ENCODE results near the gene SVOPL.
"Not testable (repeated sequence)": the region's sequence is repeated elsewhere in the genome, so short reads cannot be mapped to it uniquely, and the experiment has no call there.

Gene SVOPL

DNA sequence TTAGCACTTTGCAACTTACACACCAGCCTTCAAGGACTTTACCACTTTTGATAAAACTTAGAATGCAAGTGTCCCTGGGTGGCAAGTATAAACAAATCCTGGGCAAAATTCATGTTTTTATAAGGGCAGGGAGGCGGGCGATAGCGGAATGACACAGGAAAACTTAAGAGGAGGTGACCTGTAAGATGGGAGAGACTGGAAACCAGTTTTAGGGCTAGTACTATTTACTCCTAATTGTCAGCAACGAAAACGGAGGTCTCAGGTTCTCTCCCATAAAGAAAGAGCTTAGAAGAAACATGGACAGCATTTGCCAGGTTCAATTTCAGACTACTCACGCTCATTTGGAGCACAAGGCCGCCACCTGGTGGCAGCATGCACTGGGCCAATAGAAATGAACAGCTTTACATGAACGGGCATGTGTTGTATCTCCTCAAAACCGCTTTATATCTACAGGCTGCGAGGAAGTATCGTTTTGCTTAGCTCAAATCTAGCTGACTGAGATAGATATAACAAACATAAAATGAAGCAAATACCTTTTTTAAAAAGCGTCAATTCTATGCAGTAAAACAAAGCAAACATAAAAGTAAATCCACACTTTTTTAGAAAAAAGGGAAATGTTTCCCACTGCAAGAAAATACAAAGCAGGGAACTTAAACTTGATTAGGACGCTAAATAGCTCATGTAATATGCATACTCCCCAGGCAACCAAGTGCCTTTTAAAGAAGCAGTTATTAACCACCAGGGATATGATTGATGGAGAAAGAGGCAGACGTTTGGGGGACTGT is 37.6 kb upstream of the SVOPL start:
- Histone ChIP-seq H3K27me3 (ENCODE audit: insufficient read depth, low read length) (no peaks in the 10 kb centered on the region), H3K9ac (ENCODE audit: low read length) (no peak overlapping the region), H2BK120ac (ENCODE audit: insufficient read depth, low read length, poor library complexity) (peak overlapping the region; percentile 81), H3K36me3 (ENCODE audit: control insufficient read depth in 1 of 2, insufficient read depth in 2 of 2, low read length in 2 of 2) (no peaks in the 10 kb centered on the region), H3K23ac (ENCODE audit: low read length) (no peak overlapping the region), H2AFZ (ENCODE audit: insufficient read depth, low read length, poor library complexity) (peak overlapping the region; percentile 24), H3K4me2 (ENCODE audit: low read length) (no peak overlapping the region), H4K8ac (ENCODE audit: low read depth, low read length) (no peak overlapping the region), H3K4me3 (ENCODE audit: low read depth, low read length) (no peak overlapping the region), H3K27ac (ENCODE audit: low read depth, low read length) (peak overlapping the region; percentile 51), H2BK12ac (ENCODE audit: low read length) (peak overlapping the region; percentile 63), H3K4me1 (ENCODE audit: control insufficient read depth in 1 of 2, insufficient read depth in 2 of 2, low read length in 2 of 2) (peaks cover 3 to 4% of the 10 kb centered on the region in 2 experiments), H2AK5ac (ENCODE audit: low read length) (no peak overlapping the region), H3K14ac (ENCODE audit: low read length) (no peak overlapping the region), H3K9me3 (ENCODE audit: insufficient read depth, low read depth, low read length) (peaks cover 3% of the 10 kb centered on the region), H4K12ac (ENCODE audit: low read depth, low read length) (no peak overlapping the region), H4K91ac (ENCODE audit: low read depth, low read length) (peak overlapping the region; percentile 78), H3K18ac (ENCODE audit: low read length) (no peak overlapping the region), H3K79me2 (ENCODE audit: control insufficient read depth, insufficient read depth, low read length, poor library complexity) (no peaks in the 10 kb centered on the region), H3K4ac (ENCODE audit: low read depth, low read length) (no peak overlapping the region), H2BK5ac (ENCODE audit: low read depth, low read length, poor library complexity) (peak overlapping the region; percentile 22), H3K79me1 (ENCODE audit: low read length) (peaks cover 5% of the 10 kb centered on the region)
- no CpG with 5 or more reads among the region's 14 CpGs for whole genome bisulfite sequencing (ENCODE audit: extremely low coverage, insufficient coverage, insufficient read length)
- DNase-seq: peak; percentile 77 to 92

DNA sequence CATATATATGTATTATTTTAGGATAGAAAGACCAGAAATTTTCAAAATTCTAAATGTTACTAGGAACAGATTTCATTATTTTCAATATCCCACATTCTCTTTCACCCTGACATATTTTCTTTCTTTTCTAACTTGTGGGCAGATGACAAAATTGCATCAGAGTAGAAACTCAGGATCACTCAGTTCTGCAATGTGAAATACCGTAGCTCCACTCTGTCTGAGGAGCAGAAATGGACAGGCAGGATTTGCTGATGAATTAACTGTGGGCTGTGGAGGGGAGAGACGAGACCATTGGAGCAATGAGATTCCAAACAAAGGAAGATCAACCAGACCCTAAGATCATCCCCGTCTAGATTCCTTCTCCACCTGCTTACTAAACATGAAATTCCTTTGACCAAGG is 37.0 kb upstream of the SVOPL start:
- Histone ChIP-seq H2BK12ac (ENCODE audit: low read length) (peak overlapping the region; percentile 33), H2BK5ac (ENCODE audit: low read depth, low read length, poor library complexity) (peak overlapping the region; percentile 22), H4K12ac (ENCODE audit: low read depth, low read length) (no peak overlapping the region), H3K36me3 (ENCODE audit: control insufficient read depth in 1 of 2, insufficient read depth in 2 of 2, low read length in 2 of 2) (no peaks in the 10 kb centered on the region), H3K27ac (ENCODE audit: low read depth, low read length) (peak overlapping the region; percentile 51), H4K8ac (ENCODE audit: low read depth, low read length) (no peak overlapping the region), H2BK120ac (ENCODE audit: insufficient read depth, low read length, poor library complexity) (peak overlapping the region; percentile 10), H3K79me2 (ENCODE audit: control insufficient read depth, insufficient read depth, low read length, poor library complexity) (no peaks in the 10 kb centered on the region), H3K23ac (ENCODE audit: low read length) (no peak overlapping the region), H3K79me1 (ENCODE audit: low read length) (peaks cover 5% of the 10 kb centered on the region), H3K4me3 (ENCODE audit: low read depth, low read length) (no peak overlapping the region), H3K4ac (ENCODE audit: low read depth, low read length) (no peak overlapping the region), H3K9ac (ENCODE audit: low read length) (no peak overlapping the region), H3K9me3 (ENCODE audit: insufficient read depth, low read depth, low read length) (peaks cover 3% of the 10 kb centered on the region), H4K91ac (ENCODE audit: low read depth, low read length) (peak overlapping the region; percentile 25), H3K4me1 (ENCODE audit: control insufficient read depth in 1 of 2, insufficient read depth in 2 of 2, low read length in 2 of 2) (peaks cover 3 to 4% of the 10 kb centered on the region in 2 experiments), H3K4me2 (ENCODE audit: low read length) (no peak overlapping the region), H3K18ac (ENCODE audit: low read length) (no peak overlapping the region), H3K14ac (ENCODE audit: low read length) (no peak overlapping the region), H3K27me3 (ENCODE audit: insufficient read depth, low read length) (no peaks in the 10 kb centered on the region), H2AFZ (ENCODE audit: insufficient read depth, low read length, poor library complexity) (no peak overlapping the region), H2AK5ac (ENCODE audit: low read length) (no peak overlapping the region)
- WGBS (ENCODE audit: extremely low coverage, insufficient coverage, insufficient read length): no CpG with 5 or more reads among the region's 3 CpGs
- no peak for DNase-seq

DNA sequence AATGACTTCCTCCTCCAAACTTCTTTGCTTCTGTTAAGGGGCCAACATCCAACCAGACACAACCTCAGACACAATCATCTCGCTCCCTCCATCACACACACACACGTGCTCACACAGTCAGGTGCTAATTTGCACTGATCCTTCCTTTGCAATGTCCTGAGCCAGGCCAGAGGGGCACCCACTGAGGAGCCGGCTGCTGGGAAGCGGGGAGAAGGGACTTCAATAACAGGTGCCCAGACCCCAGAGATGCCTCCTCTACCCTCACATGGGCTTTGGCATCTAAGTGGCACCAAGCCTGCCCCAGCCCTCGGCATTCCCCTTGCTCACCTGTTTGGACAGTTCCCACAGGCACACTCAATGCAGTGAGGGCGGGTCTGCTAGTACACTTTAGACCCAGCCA is 34.2 kb upstream of the SVOPL start:
- Histone ChIP-seq H3K4me1 (ENCODE audit: control insufficient read depth in 1 of 2, insufficient read depth in 2 of 2, low read length in 2 of 2) (peaks cover 0 to 3% of the 10 kb centered on the region in 2 experiments), H3K14ac (ENCODE audit: low read length) (no peak overlapping the region), H2BK12ac (ENCODE audit: low read length) (peak overlapping the region; percentile 42), H4K8ac (ENCODE audit: low read depth, low read length) (no peak overlapping the region), H2AK5ac (ENCODE audit: low read length) (no peak overlapping the region), H3K79me2 (ENCODE audit: control insufficient read depth, insufficient read depth, low read length, poor library complexity) (no peaks in the 10 kb centered on the region), H2AFZ (ENCODE audit: insufficient read depth, low read length, poor library complexity) (no peak overlapping the region), H3K4ac (ENCODE audit: low read depth, low read length) (no peak overlapping the region), H2BK5ac (ENCODE audit: low read depth, low read length, poor library complexity) (no peak overlapping the region), H4K12ac (ENCODE audit: low read depth, low read length) (no peak overlapping the region), H3K79me1 (ENCODE audit: low read length) (peaks cover 5% of the 10 kb centered on the region), H3K36me3 (ENCODE audit: control insufficient read depth in 1 of 2, insufficient read depth in 2 of 2, low read length in 2 of 2) (no peaks in the 10 kb centered on the region), H4K91ac (ENCODE audit: low read depth, low read length) (no peak overlapping the region), H3K4me2 (ENCODE audit: low read length) (no peak overlapping the region), H3K9ac (ENCODE audit: low read length) (no peak overlapping the region), H3K4me3 (ENCODE audit: low read depth, low read length) (no peak overlapping the region), H3K27me3 (ENCODE audit: insufficient read depth, low read length) (no peaks in the 10 kb centered on the region), H2BK120ac (ENCODE audit: insufficient read depth, low read length, poor library complexity) (no peak overlapping the region), H3K23ac (ENCODE audit: low read length) (no peak overlapping the region), H3K9me3 (ENCODE audit: insufficient read depth, low read depth, low read length) (peaks cover 3% of the 10 kb centered on the region), H3K27ac (ENCODE audit: low read depth, low read length) (no peak overlapping the region), H3K18ac (ENCODE audit: low read length) (no peak overlapping the region)
- no CpG with 5 or more reads among the region's 6 CpGs for WGBS (ENCODE audit: extremely low coverage, insufficient coverage, insufficient read length)
- DNase-seq: no peak

DNA sequence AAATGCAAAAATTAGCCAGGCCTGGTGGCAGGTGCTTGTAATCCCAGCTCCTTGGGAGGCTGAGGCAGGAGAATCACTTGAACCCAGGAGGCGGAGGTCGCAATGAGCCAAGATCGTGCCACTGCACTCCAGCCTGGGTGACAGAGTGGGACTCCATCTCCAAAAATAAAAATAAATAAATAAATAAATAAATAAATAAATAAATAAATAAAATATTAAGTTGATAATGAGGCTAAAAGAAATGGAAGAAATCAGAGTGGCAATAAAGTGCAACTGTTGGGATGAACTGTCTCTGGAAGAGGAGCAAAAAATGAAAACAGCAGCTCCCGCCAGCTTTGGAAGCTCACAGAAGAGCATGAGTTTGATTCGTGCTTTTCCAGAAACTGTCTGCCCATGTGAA is 30.6 kb upstream of the SVOPL start:
- WGBS (ENCODE audit: extremely low coverage, insufficient coverage, insufficient read length): no CpG with 5 or more reads among the region's 5 CpGs
- not testable (repeated sequence) for H2BK12ac ChIP-seq (ENCODE audit: low read length); H2AK5ac ChIP-seq (ENCODE audit: low read length)

More for the DNA sequence above, 30.6 kb upstream of the SVOPL start:
- H3K4ac ChIP-seq (ENCODE audit: low read depth, low read length); H3K14ac ChIP-seq (ENCODE audit: low read length); H4K91ac ChIP-seq (ENCODE audit: low read depth, low read length); H3K9ac ChIP-seq (ENCODE audit: low read length); H3K23ac ChIP-seq (ENCODE audit: low read length); H3K4me3 ChIP-seq (ENCODE audit: low read depth, low read length); DNase-seq; H3K27me3 ChIP-seq (ENCODE audit: insufficient read depth, low read length); H3K79me2 ChIP-seq (ENCODE audit: control insufficient read depth, insufficient read depth, low read length, poor library complexity); H3K36me3 ChIP-seq (ENCODE audit: control insufficient read depth in 1 of 2, insufficient read depth in 2 of 2, low read length in 2 of 2); H3K4me2 ChIP-seq (ENCODE audit: low read length); H2AFZ ChIP-seq (ENCODE audit: insufficient read depth, low read length, poor library complexity); H3K79me1 ChIP-seq (ENCODE audit: low read length); H4K8ac ChIP-seq (ENCODE audit: low read depth, low read length); H2BK120ac ChIP-seq (ENCODE audit: insufficient read depth, low read length, poor library complexity); H3K27ac ChIP-seq (ENCODE audit: low read depth, low read length); H3K18ac ChIP-seq (ENCODE audit: low read length); H3K9me3 ChIP-seq (ENCODE audit: insufficient read depth, low read depth, low read length); H3K4me1 ChIP-seq (ENCODE audit: control insufficient read depth in 1 of 2, insufficient read depth in 2 of 2, low read length in 2 of 2); H4K12ac ChIP-seq (ENCODE audit: low read depth, low read length); H2BK5ac ChIP-seq (ENCODE audit: low read depth, low read length, poor library complexity): not testable (repeated sequence)

Data from trophoblast cell (in vitro differentiated cells and primary cell).